ACHN (cell line): ENCODE measurements around the gene MYO1D.
"Not testable (repeated sequence)": the region's sequence is repeated elsewhere in the genome, so short reads cannot be mapped to it uniquely, and the experiment has no call there.

Experiments used
- DNase-seq: peaks from one replicate; pipeline ENCODE4 v3.0.0-alpha.2; 2015
- in situ Hi-C: cut with HindIII; loops from 2 replicates; pipeline ENCODE4 v1.10.0; 2017; ENCODE audit warnings: low sequenced_read_pairs, low pct_ligation_motif_present, low pct_unique_long_range_greater_than_20kb

Gene MYO1D

GRCh38 chr17:32725697-32726096 is 151.2 kb downstream of the MYO1D start:
- peak; percentile 6 for DNase-seq
- in situ Hi-C loops: no loop called here

DNA sequence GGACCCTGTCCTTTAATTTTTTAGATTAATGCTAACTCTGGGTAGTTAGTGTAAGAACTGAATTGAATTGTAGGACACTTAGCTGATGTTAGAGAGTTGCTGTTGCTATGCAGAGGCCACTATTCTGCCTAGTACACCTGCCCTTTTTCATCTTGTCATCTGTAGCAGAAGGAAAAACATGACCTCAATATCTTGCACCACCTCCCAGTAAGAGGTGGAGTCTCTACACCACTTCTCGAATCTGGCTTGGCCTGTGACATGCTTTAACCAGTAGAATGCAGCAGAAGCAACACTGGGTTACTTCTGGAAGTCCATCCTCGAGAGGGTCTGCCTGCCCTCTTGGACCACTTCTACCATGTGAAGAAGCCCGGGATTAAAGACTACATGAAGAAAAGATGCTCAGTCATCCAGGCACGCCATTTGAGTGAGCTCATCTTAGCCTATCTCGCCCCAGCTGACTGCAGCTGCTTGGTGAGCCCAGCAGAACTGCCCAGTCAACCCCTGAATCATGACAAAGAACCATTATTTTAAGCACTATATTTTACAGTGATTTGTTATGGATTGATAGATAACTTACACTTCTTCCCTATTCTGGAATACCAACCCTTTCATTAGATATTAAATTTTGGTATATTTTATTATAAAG is 153.5 kb downstream of the MYO1D start:
- in situ Hi-C loops: no loop called here

DNA sequence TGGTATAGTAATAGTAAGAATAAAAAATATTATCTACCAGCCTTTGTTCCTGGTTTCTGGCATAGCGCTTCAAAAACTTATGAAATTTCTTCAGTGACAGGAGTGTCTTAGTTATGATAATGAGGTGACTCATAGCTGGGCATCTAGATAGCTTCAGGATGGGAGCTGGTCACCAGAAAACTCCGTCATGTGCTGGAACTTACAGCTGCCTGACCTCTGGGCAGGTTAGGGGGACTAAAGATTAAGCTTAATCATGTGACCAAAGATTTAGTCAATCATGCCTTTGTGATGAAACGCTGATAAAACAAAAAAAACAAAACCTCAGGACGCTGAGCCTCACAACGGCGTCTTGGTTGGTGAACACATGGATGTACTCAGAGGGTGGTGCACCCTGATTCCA is 154.2 kb downstream of the MYO1D start:
- DNase-seq: no peak
- in situ Hi-C loops: no loop called here

More for the DNA sequence above, 153.5 kb downstream of the MYO1D start:
- no peak for DNase-seq

GRCh38 chr17:32720671-32721070 is 156.3 kb downstream of the MYO1D start:
- no peak for DNase-seq
- in situ Hi-C loops: no loop called here

- in situ Hi-C loops: no loop called here
Measured at GRCh38 chr17:32719689-32720088, 157.2 kb downstream of the MYO1D start.

DNA sequence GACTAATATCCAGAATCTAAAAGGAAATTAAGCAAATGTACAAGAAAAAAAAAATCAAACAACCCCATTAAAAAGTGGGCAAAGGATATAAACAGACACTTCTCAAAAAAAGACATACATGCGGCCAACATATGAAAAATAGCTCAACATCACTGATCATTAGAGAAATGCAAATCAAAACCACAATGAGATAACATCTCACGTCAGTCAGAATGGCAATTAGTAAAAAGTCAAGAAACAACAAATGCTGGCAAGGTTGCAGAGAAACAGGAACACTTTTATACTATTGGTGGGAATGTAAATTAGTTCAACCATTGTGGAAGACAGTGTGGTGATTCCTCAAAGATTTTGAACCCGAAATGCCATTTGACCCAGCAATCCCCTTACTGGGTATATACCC is 162.0 kb downstream of the MYO1D start:
- DNase-seq, in situ Hi-C loops: not testable (repeated sequence)

More at GRCh38 chr17:32719689-32720088, 157.2 kb downstream of the MYO1D start:
- DNase-seq: no peak

- DNase-seq, in situ Hi-C loops: not testable (repeated sequence)
Measured at GRCh38 chr17:32714206-32714605, 162.7 kb downstream of the MYO1D start.

GRCh38 chr17:32713081-32713480 is 163.8 kb downstream of the MYO1D start:
- in situ Hi-C loops: no loop called here
- DNase-seq: no peak

DNA sequence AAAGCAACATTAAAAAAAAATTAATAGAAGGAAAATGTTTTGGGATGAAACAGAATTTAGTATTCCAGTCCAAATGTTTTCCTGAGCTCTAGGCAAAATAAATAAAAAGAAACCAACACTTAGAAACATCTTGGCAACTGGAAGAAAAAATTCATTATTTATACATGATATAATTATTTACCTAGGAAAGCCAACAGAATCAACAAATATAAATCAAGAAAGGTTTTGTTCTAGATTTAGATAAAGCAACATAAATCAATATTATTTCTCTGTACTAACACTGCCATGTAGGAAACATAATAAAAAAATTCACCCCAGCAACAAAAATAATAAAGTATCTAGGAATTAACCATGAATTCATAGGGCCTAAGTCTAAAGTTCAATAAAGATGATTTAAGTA is 167.4 kb downstream of the MYO1D start:
- in situ Hi-C loops: no loop called here
- no peak for DNase-seq

- in situ Hi-C loops: no loop called here
Measured at GRCh38 chr17:32701871-32702270, 175.1 kb downstream of the MYO1D start.

DNA sequence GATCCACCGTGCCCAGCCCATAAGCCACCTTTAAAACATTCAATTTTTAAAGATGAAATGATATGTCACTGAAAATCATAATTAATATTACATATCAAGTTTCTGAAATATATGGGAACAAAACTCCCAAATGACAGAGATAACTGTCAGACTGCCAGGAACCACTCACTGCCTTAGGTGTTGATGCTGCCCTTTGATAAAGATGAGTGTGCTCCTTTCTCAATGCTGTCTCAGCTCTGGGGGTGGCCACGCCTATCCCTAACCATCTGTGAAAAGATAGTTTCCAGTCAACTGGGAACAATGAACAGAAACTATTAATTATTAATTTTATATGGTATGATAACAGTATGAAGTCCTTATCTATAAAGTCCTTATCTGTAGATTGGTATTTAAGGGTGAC is 177.7 kb downstream of the MYO1D start:
- in situ Hi-C loops: no loop called here
- no peak for DNase-seq

More at GRCh38 chr17:32701871-32702270, 175.1 kb downstream of the MYO1D start:
- DNase-seq: no peak

- in situ Hi-C loops: no loop called here
- no peak for DNase-seq
Measured at GRCh38 chr17:32697728-32698625, 178.9 kb downstream of the MYO1D start.

- DNase-seq: no peak
- in situ Hi-C loops: no loop called here
Measured at GRCh38 chr17:32696426-32696825, 180.5 kb downstream of the MYO1D start.

- DNase-seq: no peak
- in situ Hi-C loops: no loop called here
Measured at GRCh38 chr17:32695864-32696263, 181.1 kb downstream of the MYO1D start.

DNA sequence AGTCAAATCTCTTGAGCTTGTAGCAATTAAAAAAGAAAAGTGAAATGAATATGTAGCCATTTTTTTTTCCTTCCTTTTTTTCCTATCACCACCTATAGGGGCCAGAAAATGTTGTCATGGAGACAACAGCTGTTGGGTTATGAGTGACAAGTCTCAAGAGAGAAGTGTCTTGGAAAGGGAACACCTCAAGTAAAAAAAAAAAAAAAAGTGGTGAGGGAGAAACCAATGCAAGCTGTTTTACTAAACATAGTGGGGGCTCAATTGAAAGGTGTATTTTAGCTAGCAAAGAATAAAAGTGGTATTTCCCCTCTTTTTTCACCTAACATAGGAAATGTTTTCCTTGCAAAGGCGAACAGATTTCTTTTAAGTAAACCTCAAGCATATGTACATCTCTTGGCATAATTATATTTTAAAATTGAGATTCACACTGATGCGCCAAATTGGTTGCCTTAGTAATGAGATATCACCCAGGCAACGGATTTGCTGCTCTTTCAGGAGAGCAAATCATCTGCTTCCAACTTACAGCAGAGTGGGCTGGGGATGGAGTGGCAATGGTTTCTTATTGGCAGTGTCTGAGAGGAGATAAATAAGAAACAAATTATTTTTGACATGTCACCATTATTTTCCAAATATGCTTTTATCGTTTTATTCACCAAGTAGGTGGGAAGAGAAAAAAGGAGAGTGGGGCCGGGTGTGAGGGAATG is 183.6 kb downstream of the MYO1D start:
- in situ Hi-C loops: no loop called here
- no peak for DNase-seq

DNA sequence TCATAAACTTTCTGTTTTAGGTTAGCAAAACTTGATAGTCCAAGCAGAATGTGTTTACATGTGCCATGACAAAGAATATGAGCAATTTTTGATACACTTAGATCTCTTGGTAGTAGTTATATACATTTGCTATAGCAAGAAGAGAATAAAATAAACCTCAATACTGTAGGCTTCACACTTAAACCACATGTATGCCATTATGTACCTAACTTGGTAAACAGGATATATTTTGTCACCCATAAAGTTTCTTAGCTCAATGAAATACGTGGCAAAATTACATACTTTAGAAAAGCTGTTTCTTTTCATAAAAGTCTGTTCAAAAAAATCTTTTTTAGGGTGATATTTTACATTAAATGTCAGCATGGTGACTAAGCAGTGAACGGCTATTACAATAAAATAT is 184.7 kb downstream of the MYO1D start:
- no peak for DNase-seq
- in situ Hi-C loops: no loop called here

- no peak for DNase-seq
- in situ Hi-C loops: no loop called here
Measured at GRCh38 chr17:32689348-32689747, 187.6 kb downstream of the MYO1D start.

DNA sequence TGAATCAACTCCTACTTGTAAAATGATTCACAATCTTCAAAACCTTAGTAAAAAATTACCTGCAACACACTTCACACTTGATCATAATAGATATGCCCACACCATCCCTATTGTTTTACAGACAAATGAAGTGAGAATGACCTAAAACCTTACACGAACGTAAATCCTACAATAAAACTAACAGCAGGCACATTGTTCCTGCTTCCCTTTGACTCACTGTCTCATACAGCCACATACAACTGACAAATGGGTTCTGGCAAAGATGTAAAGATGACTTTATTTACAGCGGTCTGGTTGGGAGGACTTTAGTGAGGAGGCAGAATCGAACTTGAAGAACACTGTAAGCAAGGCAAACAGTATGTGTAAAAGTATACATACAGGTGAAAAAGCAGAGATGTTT is 188.7 kb downstream of the MYO1D start:
- in situ Hi-C loops: no loop called here
- no peak for DNase-seq
